HG03196 (cell line): Measurements from ENCODE around the gene CDCP2.
"Not testable (repeated sequence)": the region's sequence is repeated elsewhere in the genome, so short reads cannot be mapped to it uniquely, and the experiment has no call there.

Experiments
- ATAC-seq: cut with Tn5 transposase; IDR thresholded peaks from one replicate; pipeline ENCODE4 v1.9.1; 2021; ENCODE audit not compliant: unreplicated experiment

Gene CDCP2

DNA sequence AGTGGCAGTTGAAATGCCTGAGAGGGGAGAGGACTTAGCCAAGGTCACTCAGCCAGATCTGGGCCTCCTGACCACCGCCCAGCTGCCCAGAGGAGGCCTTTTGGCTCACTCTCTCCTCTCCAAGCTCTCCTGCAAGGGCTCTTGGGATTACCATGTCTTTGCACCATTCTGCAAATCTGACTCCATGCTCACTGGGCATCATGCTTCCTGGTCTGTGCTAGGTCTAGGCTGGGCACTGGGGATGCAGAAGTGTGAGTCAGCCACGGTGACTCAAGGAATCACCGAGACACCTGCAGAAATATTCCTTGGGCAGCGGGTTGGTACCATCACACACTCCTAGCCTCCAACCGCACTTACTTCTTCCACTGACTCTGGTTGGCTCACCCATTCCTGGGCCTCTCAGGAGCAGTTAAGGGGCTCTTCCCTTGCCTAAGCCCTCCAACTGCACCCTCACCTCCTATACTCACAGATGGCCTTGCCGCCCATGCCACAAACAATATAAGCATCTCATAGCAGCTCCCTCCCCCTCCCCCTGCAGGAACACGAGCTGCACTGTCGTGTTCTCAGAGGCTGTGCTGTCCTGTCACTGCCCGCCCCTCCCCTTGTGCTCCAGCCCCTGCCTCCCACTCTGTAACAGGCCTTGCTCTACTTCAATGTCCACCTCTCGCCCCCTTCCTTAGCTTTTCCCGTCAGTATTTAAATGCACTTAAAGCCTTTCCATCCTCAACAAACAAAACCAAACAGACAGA is 34.8 kb downstream of the CDCP2 start:
- no peak for ATAC-seq

DNA sequence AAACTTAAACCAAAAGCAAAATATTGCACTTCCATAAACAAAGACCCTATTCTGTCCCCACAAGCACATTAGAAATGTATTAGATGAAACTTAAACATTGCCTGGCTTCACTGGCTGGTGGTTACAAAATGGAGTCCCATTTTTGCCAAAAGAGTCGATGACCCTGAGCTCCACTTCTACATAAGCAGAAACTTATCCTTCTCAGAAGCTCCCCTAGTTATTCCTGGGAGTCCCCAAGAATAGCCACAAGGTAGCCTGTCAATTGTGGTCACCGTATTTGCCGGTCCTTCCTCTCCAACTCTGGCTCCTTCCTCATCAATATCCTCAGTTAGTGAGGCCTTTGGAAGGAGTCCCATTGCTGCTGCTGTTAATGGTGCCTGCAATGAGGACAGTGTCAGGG is 37.3 kb downstream of the CDCP2 start:
- ATAC-seq = no peak

DNA sequence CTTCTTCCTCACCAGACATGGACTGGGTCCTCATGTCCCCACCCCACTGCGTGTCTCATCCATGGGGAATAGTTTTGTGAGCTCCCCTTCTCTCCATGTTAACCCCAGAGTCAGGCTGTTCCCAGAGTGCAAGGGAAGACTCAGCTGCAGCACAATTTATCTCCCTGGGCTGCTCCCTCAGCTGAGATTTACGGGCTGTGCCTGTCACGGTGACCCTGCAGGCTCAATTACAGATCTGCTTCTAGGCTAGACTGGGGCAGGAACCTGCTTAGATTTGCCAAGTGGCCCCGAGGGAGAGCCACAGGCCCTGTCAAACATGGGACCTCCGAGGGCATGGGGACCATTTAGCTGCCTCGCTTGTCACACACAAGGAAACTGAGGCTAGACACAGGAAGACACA is 37.8 kb downstream of the CDCP2 start:
- ATAC-seq = no peak

DNA sequence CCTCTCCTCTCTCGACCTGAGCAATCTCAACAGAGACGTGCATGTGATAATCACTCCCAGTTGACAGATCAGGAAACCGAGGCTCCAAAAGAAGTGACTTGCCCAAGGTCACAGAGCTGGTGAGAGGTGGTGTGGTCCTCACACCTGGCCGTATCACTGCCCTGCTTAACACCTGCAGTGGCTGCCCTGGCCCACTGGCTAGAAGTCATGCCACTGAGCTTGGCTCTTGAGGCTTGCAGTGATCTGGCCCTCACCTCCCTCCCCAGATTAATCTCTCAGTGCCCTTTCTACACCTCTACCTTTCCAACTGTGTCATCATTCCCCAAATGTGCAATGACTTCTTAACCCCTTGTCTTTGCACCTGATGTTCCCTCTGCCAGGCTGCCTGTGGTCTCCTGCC is 38.8 kb downstream of the CDCP2 start:
- ATAC-seq = no peak

DNA sequence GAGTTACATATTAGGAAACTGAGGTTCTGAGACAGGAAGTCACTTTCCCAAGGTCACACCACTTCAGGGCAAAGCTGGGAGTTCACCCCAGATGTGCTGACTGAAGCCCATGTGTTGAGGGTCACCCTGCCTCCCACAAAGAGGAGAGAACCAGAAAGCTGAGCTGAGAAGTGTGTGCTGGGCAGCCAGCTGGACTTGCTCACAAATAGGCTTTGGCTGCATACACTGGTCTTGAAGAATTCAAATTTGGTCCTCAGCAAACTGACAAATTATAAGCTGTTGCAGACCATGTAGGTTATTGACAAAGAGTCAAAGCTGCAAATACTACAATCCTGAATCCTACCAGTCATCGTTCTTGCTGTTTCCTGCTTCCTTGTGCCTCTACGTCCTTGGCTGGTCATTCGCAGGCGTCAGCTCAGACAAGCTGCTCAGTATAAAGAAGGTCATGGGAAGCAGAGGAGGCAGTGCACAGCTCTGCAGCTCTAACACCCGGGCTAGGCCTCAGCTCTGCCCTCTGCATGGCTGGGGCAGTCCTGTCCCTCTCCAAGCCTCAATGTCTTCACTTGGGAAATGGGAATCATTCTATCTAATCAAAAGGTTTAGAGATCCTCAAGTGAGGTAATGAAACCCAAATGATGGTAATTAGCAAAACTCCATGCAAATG is 40.0 kb downstream of the CDCP2 start:
- ATAC-seq = no peak

DNA sequence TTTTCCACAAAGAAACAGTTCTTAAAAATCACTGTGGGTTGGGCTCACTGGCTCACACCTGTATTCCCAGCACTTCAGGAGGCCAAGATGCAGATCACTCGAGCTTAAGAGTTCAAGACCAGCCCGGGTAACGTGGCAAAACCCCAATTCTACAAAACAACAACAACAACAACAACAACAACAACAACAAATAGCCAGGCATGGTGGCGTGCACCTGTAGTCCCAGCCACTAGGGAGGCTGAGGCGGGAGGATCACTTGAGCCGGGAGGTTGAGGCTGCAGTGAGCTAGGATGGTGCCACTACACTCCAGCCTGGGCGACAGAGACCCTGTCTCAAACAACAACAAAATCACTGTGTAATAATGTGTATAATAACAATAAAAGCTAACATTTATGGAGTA is 40.8 kb downstream of the CDCP2 start:
- no peak for ATAC-seq

DNA sequence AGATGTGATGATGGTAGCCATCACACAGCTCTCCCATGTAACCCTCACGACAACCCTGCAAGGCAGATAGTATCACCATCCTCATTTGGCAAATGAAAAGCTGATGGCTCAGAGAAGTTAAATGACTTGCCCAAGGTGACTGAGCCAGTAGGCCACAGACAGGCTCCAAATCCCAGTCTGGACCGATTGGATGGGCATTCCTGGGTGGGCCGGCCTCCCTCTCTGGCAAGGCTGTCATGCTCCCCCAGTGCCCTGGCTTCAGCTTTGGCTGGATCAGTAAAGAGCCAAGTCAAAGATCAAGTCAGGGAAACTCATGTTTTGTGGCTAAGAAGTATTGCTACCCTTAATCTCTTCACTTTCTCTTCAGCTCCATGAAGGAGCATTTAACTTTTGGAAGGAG is 41.2 kb downstream of the CDCP2 start:
- no peak for ATAC-seq

DNA sequence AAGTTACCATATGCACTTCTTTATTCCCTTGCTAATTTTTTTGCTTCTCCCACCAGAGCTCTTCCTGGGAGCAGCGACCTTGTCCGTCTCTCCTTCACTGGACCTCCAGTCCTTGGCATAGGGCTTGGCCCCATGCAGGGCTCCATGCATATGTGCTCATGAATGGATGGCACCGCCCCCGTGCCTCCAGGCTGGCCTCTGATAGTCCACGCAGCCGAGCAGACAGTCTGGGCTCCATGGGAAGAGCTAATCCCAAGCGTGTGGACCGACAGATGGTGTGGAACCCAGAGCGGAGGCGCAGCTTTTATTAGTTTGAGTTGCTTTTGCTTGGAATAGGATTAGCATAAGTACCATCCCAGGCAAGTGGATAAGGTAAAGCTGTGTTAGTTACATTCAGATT is 41.8 kb downstream of the CDCP2 start:
- no peak for ATAC-seq

DNA sequence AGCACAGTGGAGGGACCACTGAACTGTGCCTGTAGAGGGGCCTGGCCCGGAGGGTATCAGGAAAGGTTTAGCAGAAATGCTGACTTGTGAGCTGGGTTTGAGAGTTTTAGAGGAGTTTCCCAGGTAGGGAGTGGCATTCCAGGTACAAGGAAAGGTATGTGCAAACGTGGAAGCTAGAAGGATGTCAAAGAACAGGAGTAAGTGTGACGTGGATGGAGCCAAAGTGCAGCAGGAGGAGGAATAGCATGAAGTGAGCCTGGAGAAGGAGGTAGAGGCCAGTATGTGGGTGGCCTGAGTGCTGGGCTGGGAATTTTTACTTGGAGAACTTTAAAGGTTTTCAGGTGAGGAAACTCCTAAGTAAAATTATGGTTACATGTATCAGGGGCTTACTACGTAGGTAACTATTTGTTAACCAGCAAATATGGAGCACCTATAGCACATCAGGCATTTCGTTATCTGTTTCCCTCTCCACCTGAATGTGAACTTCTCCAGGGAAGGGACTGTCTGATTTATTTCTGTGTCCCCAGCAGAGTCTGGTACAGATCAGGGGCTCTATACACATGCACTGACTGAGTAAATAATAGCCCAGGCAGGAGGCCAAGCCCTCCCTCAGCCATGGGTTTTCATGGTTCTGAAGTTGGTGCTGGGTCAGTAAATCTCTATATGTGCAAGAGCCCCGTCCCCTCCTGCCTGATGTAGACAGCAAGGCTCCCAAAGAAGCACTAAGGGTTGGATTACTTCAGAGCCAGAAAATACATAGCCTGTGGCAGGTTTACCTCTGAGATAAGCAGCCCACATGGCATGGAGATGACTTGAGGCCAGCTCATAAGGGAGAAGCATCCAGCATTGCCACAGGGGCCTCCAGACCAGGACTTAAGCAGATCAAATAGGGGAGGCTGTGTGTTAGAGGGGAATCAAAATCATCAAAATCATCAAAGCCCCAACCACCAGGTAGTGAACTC is 43.4 kb downstream of the CDCP2 start:
- no peak for ATAC-seq

DNA sequence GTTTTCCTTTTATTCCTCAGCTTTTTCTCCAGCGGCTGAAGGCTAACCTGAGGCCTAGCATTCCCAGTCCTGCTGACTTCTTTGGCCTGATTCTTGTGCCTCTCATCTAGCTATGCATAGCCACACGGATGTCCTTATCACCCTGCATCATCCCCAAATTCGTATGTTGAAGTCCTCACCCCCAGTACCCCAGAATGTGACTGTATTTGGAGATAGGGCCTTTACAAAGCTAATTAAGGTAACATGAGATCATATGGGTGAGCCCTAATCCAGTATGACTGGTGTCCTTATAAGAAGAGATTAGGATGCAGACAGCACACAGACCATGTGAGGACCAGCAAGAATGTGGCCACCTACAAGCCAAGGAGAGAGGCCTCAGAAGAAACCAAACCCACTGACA is 44.6 kb downstream of the CDCP2 start:
- no peak for ATAC-seq

DNA sequence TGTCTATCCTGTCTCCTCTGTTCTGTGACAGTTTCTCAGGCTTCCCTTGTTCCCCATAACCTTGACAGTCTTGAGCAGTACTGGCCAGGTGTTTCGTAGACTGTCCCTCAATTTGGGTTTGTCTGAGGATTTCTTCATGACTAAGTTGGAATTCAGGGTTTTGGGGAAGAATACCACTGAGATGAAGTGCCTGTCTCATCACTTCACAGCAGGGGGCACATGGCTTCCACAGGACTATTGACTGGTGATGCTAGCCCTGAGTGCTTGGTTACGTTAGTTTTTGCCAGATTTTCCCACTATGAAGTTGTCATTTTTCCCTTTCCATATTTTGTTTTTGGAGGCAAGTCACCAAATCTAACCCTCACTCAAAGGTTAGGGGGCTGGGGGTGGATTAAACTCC is 45.7 kb downstream of the CDCP2 start:
- no peak for ATAC-seq

DNA sequence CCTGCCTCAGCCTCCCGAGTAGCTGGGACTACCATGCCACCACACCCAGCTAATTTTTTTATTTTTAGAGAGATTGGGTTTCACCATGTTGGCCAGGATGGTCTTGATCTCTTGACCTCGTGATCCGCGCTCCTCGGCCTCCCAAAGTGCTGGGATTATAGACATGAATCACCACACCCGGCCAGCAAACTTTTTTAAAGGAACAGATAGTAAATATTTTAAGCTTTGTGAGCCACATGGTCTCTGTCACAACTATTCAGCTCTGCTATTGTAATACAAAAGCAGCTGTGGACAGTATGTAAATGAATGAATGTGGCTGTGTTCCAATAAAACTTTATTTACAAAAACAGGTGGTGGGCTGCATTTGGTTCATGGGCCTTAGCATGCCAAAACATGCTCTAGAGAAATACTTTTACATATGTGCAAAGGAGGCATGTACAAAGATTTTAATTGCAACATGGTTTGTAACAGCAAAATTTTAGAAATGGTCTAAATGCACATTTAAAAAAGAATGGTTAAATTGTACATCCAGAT is 47.0 kb downstream of the CDCP2 start:
- no peak for ATAC-seq

DNA sequence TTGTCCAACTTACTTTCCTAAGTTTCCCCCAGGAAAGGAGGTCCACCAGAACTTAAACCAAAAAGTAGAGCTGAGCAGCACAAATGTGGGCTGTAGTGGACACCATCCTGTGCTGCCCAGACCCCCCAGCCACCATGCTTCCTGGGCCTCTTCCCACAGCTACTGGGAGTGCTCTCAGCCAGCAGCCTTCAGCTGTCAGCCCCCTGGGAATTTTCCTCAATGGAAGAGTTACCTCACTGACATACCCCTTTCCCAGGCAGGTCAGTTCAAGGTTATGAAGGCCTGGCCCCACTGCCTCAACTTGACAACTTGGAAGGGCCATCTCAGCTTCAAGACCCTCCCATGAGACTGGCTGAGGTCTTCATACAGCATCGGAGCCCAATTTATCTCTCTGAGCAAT is 47.7 kb downstream of the CDCP2 start:
- no peak for ATAC-seq

DNA sequence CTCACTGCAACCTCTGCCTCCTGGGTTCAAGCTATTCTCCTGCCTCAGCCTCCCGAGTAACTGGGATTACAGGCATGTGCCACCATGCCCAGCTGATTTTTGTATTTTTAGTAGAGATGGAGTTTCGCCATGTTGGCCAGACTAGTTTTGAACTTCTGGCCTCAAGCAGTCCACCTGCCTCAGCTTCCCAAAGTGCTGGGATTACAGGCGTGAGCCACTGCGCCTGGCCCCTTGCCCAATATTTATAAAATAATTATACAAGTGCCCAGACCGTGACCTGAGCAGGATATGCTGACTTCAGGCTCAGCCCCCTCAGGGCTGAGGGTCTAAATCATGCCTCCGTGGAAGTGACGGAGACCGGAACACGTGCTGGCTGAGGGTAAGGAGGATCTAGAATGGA is 48.2 kb downstream of the CDCP2 start:
- not testable (repeated sequence) for ATAC-seq

DNA sequence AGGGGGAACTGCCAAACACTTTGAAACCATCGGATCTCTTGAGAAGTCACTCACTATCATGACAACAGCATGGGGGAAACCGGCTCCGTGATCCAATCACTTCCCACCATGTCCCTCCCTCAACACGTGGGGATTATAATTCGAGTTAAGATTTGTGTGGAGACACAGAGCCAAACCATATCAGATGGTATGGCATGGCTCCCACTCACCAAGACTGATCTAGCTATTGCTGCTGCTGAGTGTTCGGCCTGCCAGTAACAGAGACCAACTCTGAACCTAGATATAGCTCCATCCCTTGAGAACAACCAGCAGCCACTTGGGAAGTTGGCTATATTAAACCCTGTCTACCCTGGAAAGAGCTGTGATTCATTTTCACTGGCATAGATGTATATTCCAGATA is 49.4 kb downstream of the CDCP2 start:
- no peak for ATAC-seq

DNA sequence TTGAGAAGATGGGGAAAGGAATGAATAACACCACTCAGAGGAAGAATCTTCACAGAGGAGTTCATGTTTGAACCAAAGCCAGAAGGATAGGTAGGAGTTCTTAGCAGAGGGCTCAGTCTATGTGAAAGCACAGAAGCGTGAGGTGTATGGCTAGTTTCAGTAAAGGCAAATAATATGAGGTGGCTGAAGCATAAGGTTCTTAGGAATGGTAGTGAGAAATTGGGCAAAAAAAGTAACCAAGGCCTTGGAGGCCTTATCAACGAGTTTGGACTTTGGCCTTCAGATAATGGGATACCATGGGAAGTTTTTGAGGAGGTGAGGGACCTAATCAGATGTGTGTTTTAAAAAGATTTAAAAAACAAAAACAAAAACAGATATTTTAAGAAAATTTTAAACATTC is 52.3 kb downstream of the CDCP2 start:
- no peak for ATAC-seq

DNA sequence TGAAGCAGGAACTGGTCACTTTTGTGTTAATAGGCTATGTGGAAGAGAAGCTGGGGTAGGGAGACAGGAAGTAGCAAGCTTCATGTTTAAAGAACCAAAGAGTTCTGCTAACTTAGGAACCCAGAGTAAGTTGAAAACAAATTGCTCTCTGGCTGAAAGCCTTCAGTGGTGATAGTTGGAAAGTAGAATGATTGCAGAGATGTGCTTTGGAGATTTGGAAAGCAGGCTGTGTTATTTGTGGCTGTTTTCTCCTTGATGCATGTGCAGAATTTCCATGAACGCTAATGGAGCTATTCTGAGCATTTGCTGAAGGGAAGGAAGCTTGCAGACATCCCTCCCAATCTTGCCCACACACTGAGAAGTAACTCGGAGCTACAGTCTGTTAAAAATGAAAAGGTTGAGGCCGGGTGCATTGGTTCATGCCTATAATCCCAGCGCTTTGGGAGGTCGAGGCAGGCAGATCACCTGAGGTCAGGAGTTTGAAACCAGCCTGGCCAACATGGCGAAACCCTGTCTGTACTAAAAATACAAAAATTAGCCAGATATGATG is 53.7 kb downstream of the CDCP2 start:
- ATAC-seq = no peak

DNA sequence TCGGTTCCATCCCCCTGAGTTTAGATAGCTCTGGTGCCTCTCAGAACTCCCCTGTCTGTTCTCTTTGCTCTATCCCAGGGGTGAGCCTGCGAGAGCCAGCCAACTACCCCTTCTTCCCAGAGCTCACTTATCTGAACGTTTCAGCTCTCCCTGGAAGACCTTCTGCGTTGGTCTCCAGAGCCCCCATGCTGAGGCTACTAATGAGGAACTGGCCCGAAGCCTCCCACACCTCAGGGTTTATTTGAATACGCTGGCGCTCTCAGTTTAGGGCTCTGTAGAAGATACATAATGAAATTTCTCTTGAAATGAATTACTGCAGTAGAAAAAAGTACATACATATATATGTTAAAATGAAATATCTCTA is 55.9 kb downstream of the CDCP2 start:
- ATAC-seq = no peak

DNA sequence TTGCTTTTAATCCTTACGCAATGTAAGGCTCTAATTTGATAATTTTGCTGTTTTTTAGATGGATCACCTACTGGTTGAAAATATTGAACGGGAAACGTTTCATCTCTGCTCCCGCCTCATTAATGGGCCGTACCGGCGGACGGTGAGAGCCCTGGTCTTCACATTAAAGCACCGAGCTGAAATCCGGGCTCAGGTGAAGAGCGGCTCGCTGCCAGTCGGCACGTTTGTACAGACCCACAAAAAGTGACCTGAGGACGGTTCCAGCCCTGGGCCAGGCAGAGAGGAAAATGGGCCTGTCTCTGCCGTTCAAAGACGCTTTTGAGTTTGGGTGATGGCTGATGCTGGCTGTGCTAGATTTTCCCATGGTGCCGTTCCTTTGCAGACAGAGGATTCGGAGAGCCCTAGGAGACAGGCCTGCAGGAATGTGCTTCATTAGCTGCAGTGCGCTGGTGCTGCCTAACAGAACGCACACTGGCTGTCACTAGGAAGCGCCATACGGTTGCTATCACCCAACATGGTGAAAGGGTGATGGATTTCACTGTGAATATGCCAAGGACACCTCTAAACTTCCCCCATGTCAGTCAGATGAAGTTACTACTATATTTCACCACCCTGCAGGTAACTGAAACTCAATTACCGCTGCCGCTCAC is 56.4 kb downstream of the CDCP2 start:
- no peak for ATAC-seq

DNA sequence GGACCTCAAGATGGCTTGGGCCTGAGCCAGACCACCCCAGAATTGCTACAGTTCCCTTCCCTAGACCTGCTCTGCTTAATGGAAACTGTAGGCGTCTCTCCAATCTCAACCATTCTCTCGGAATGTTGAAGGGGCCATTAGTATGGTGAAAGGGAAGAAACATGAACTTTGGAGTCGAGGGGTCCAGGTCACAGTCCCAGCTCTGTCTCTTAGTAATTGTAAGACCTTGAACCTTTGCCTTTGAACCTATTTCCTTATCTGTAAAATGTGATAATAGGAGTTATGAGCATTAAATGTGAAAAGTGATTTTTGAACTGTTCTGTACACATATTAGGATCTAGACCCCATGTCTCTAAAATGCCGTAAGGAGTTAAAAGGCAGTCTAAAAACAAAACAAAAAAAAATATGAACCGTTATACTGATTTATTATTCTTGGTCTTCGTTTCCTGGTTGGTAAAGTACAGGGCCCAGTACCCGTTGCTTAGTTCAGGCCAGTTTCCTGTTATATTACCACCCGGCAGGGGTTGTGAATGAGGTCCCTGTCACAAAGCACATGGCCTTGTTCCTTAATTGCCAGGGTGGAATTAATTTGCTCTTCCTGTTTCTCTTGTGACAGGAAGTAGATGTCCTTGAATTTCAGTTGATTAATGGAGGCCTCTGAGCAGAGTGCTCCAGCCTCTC is 57.1 kb downstream of the CDCP2 start:
- ATAC-seq = no peak
